Measurements from ENCODE around the gene RPS21. TPM values are rescaled to one million over a fixed set of nuclear protein-coding genes. Genes with fewer than 3 reads are reported as not detected.

RPS21 gene
- total RNA-seq, 4 donors from 2014 or later: 585 to 2,728 (median 1,375) TPM

- H3K4me1 ChIP-seq: peaks cover 18 to 24% (median 22%) of the 10 kb centered on the region in 4 donors
- DNase-seq: no peak
- in situ Hi-C loops (cut with MboI; ENCODE audit: low pct_ligation_motif_present in 1 of 4, low pct_unique_long_range_greater_than_20kb in 1 of 4, low sequenced_read_pairs in 3 of 4) (loop anchor here in 2 of 4 donors (10.0 kb wide), 1 partner anchor 95 kb away; no protein-coding TSS in a partner anchor), intact Hi-C loops (cut with DNase I; ENCODE audit: low total_unique reads) (no loop called here)
- no peaks in the 10 kb centered on the region for H3K27me3 ChIP-seq
- H3K27ac ChIP-seq: no peak overlapping the region
- 74 to 100% methylated on average over 1 to 5 of the region's 5 CpGs for WGBS, 2 donors (ENCODE audit: low coverage in 1 of 2)
- TF ChIP-seq POLR2AphosphoS5 (IDR thresholded peaks at IDR 0.05) (no peak), POLR2A (IDR thresholded peaks at IDR 0.05) (no peak), EP300 (IDR thresholded peaks at IDR 0.05; ENCODE audit: low read depth) (no peak), CTCF (IDR thresholded peaks at IDR 0.05) (no peak)
- H3K36me3 ChIP-seq: peaks cover 0 to 3% (median 0%) of the 10 kb centered on the region in 4 donors
- H3K4me3 ChIP-seq: no peak overlapping the region
- no peaks in the 10 kb centered on the region for H3K9me3 ChIP-seq
Observed at GRCh38 chr20:62389601-62390087, 2.7 kb downstream of the RPS21 start.

GRCh38 chr20:62390317-62391164 is 3.6 kb downstream of the RPS21 start:
- in situ Hi-C loops (cut with MboI; ENCODE audit: low pct_ligation_motif_present in 1 of 4, low pct_unique_long_range_greater_than_20kb in 1 of 4, low sequenced_read_pairs in 3 of 4) (no loop called here), intact Hi-C loops (cut with DNase I; ENCODE audit: low total_unique reads) (no loop called here)

DNA sequence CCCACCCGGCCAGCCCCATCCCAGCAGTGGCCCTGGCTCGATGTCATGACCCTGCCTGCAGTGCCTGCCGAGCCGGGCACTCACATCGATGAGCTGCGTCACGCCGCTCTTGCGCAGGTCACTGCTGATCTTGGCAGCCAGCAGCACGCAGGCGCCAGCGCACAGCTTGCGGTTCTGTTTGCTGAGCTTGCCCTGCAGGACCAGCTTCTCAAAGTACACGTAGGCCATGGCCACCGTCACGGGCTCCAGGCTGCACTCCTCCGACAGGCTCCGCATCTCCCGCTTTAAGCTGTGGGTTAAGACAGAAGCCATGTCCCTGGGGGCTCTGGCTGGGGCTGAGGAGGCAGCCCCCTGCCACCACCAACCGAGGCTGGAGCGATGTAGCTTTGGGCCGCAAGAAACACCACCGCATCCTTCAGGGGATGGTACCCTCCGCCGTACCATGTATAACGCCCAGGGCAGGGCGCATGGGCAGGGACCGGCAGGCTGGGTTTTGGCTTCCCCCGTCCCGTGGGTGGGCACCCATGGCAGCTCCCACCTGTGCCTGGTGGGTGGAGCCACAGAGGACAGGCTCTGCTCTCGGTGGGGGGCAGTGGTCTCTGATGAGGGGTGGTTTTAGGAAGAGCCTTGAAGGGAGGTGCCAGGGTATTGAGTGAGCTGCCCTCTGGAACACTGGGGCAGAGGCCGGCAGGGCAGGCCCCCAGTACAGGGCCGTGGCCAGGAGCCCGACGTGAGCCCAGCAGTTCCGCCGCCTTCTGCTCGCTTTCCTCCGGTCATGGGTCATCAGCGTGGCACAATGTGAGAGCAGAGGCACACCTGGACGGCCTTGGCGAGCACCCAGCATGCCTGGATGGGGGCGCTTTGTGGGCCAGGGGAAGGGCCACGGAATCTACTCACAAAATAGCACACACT is 4.5 kb downstream of the RPS21 start:
- H3K9me3 ChIP-seq: no peaks in the 10 kb centered on the region
- 91% methylated on average over 43 of the region's 44 CpGs; no CpG with 5 or more reads in 1 of the 2 donors for WGBS, 2 donors (ENCODE audit: low coverage in 1 of 2)
- in situ Hi-C loops (cut with MboI; ENCODE audit: low pct_ligation_motif_present in 1 of 4, low pct_unique_long_range_greater_than_20kb in 1 of 4, low sequenced_read_pairs in 3 of 4): no loop called here
- TF ChIP-seq EP300 (IDR thresholded peaks at IDR 0.05; ENCODE audit: low read depth): no peak
- TF ChIP-seq POLR2AphosphoS5 (IDR thresholded peaks at IDR 0.05): no peak
- TF ChIP-seq CTCF (IDR thresholded peaks at IDR 0.05): no peak
- no peak for TF ChIP-seq POLR2A (IDR thresholded peaks at IDR 0.05)
- H3K27me3 ChIP-seq: no peaks in the 10 kb centered on the region
- DNase-seq: no peak
- peaks cover 0 to 3% (median 0%) of the 10 kb centered on the region in 4 donors for H3K36me3 ChIP-seq
- intact Hi-C loops (cut with DNase I; ENCODE audit: low total_unique reads): no loop called here
- peaks cover 8 to 11% (median 10%) of the 10 kb centered on the region in 4 donors for H3K4me1 ChIP-seq
- H3K27ac ChIP-seq: no peak overlapping the region
- H3K4me3 ChIP-seq: no peak overlapping the region

More at GRCh38 chr20:62390317-62391164, 3.6 kb downstream of the RPS21 start:
- Histone ChIP-seq H3K9me3 (no peaks in the 10 kb centered on the region), H3K27me3 (no peaks in the 10 kb centered on the region), H3K36me3 (peaks cover 0 to 3% (median 0%) of the 10 kb centered on the region in 4 donors), H3K27ac (no peak overlapping the region), H3K4me3 (no peak overlapping the region), H3K4me1 (peaks cover 13 to 18% (median 17%) of the 10 kb centered on the region in 4 donors)
- WGBS, 2 donors (ENCODE audit: low coverage in 1 of 2): 82 to 87% methylated on average over 12 to 28 of the region's 29 CpGs
- DNase-seq: no peak
- TF ChIP-seq POLR2A (IDR thresholded peaks at IDR 0.05) (no peak), POLR2AphosphoS5 (IDR thresholded peaks at IDR 0.05) (no peak)

DNA sequence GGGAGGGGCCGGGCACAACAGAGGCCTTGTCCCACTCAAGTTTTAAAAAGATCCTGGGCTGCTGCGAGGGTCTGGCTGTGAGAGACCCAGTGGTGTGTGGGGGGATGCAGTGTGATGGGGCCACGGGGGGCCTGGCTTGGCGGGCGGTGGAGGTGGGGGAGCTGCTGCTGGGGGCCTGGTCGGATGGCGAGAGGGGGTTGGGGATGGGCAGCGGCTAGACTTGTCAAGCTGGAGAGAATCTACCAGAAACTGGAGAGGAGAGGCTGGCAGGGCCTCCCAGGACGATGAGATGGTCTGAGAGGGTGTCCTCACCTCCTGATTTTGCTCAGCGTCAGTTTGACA is 5.1 kb downstream of the RPS21 start:
- TF ChIP-seq EP300 (IDR thresholded peaks at IDR 0.05; ENCODE audit: low read depth) (no peak), POLR2AphosphoS5 (IDR thresholded peaks at IDR 0.05) (no peak), POLR2A (IDR thresholded peaks at IDR 0.05) (no peak), CTCF (IDR thresholded peaks at IDR 0.05) (no peak)
- no peak overlapping the region for H3K4me3 ChIP-seq
- DNase-seq: no peak
- peaks cover 8 to 11% (median 10%) of the 10 kb centered on the region in 4 donors for H3K4me1 ChIP-seq
- peaks cover 0 to 3% (median 0%) of the 10 kb centered on the region in 4 donors for H3K36me3 ChIP-seq
- intact Hi-C loops (cut with DNase I; ENCODE audit: low total_unique reads): no loop called here
- no peaks in the 10 kb centered on the region for H3K9me3 ChIP-seq
- no peaks in the 10 kb centered on the region for H3K27me3 ChIP-seq
- no peak overlapping the region for H3K27ac ChIP-seq
- 78 to 90% methylated on average over 2 to 6 of the region's 10 CpGs for WGBS, 2 donors (ENCODE audit: low coverage in 1 of 2)
- in situ Hi-C loops (cut with MboI; ENCODE audit: low pct_ligation_motif_present in 1 of 4, low pct_unique_long_range_greater_than_20kb in 1 of 4, low sequenced_read_pairs in 3 of 4): no loop called here

Data from transverse colon (tissue), 4 donors.